HL-60/S4 treated with retinoic acid at 250 ng/mL for 4 days and 3 days (cell line): ENCODE measurements around the gene NF1.
"Not testable (repeated sequence)": the region's sequence is repeated elsewhere in the genome, so short reads cannot be mapped to it uniquely, and the experiment has no call there.

Source experiments
- in situ Hi-C: fragments of 300-500 bp; cut with MboI; formaldehyde crosslinking; loops from 2 replicates; pipeline ENCODE4 v1.7.0; 2022; ENCODE audit warnings: low sequenced_read_pairs

The NF1 gene

DNA sequence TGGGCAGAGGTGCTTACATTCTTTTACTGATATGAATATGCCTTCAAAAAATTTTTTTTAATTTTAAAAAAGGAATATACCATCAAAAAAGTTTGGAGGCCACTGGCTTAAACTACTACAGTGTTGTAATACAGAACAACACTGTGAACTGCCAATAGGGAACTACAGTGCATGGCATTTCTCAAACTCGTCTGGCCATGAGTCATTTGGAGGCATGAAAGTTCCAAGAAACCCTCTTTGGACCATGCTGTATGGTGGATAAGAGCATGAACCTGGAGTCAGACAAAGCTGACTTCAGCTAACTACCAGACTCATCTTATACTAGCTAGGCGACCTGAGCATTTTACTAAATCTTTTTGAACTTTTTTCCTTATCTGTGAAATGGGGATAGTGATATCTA lies 9.2 kb upstream of the NF1 start:
- in situ Hi-C loops = no loop called here

DNA sequence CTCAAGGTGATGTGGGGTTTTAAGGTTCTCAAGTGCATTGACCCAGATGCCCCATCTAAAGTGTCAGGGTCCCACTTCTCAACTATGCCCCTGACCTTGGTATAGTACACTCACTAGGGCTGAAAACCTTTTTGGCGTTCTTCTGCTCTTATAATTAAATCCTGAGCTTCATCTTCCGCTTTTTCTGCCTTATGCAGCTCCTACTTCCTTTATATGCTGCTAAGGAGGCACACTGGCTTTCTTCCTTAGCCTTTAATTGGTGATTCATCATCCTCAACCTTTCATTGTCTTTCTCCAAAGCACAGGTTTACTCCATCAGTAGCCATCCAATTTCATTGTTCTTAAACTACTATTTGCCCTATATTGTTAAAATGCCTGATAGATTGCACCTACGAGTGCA lies 5.3 kb upstream of the NF1 start:
- in situ Hi-C loops = no loop called here

DNA sequence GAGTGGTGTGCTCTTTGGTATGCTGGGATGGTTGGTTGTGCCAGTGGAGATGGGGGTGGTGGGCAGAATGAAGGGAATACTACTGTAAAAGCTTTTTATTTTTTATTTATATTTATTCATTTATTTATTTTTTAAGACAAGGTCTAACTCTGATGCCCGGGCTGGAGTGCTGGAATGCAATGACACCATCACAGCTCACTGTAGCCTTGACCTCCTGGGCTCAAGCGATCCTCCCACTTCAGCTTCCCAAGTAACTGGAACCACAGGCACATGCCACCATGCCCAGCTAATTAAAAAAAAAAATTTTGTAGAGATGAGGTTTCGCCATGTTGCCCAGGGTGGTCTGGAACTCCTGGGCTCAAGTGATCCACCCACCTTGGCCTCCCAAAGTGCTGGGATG lies 4.1 kb upstream of the NF1 start:
- in situ Hi-C loops = not testable (repeated sequence)

DNA sequence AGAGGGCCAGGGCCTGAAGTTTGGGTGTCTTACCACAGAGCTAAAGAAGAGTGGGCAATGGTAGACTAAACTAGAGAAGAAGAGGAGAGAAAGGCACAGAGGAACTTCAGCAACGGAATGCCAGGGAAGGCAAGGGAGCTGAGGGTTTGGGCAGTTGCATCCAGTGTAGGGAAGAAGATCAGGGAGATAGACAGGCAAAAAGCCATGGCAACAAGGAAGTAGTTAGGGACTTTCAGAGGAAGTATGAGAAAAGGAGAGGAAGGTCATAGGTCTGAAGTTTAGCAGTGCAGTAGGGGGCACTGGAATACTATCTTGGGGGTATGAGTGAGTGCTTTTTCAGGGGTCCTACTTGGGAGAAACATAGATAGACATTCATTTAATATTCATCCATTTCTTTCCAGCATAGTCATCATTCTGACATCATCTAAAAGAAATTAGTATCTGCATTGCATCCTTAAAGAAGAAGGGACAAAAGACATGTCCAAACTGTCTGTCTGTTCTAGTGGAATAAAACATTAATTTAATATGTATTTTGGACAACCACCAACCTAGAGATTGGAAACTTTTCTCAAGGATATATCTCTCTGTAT lies 2.2 kb upstream of the NF1 start:
- in situ Hi-C loops = no loop called here

DNA sequence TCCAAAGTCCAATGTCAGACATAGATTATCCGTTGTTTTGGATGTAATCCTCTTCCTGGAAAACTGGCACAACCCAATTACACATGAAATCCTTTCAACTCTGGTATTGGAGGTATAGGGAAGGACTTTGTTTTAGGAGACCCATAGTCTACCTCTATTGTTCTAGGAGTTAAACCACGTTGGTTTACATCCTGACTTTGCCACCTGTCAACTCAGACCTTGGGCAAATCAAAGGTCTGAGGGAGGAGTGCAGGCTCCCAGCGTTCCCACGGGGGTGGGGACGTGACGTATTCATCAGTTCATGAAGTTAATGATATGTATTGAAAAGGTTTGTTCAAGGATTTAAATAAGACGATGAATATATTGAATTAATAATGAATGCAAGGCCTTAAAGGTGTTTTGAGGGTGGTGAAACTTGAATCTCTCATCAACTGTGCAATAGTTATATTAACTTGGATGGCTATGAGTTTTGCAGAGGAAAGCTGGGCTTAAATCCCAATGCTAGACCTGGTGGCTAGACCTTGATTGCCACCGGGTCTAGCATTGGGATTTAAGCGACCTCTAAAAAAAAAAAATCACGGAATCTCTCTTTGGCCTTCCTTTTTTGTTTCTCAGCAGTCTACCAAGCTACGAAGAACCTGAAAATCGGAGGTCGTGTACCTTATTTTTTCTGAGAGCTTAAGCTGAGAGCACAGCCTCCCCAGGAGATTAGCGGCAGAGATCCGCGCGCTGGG lies 744 bp upstream of the NF1 start:
- in situ Hi-C loops = no loop called here

DNA sequence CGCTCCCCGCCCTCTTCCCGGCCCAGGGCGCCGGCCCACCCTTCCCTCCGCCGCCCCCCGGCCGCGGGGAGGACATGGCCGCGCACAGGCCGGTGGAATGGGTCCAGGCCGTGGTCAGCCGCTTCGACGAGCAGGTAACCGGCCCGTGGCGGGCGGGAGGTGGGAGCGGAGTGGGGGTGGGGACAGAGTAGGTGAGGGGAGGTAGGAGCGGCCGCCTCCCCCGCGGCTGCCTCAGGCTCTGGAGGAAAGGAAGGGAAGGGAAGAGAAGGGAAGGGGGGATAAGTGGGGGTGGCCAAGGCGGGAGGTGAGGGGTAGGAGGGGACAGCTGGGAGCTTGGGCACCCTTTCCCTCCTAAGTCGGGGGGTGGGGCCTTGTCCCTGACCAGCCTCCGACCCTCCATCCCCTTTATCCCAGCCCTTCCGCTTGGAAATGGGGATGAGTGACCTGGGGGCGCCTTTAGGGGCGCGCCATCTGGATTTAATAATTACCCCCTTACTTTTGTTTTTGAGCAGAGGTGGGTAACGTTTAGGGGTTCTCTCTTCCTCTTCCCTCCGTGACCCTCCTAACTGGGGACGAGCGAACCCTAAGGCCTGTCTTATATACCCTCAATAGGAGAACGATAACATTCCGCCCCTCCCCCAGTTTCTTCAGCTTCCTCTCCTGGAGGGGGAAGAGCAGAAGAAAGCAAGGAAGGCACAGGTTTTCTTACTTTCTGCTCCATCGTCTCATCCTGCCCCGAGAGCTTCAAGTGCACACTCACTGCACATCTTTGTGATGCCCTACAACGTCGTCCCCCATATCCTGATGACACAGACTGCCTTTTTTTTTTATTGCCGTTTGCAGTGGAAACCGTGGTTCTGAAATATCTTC lies 694 bp downstream of the NF1 start:
- in situ Hi-C loops = no loop called here

DNA sequence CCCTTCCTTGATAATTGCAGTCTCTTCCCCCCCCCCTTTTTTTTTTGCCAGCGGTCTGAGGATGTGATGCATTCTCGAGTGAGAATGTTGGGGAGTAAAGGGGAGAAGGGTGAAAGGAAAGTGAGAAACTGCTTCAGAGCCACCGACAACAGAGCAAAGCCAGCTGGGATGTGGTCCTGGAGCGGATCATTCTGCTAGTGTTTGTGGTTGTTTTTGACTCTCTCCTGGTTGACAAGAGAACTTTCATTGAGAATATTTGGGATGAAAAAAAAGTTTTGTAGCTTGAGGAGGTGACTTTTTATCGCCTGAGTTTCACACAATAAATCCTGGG lies 1.3 kb downstream of the NF1 start:
- in situ Hi-C loops = no loop called here

DNA sequence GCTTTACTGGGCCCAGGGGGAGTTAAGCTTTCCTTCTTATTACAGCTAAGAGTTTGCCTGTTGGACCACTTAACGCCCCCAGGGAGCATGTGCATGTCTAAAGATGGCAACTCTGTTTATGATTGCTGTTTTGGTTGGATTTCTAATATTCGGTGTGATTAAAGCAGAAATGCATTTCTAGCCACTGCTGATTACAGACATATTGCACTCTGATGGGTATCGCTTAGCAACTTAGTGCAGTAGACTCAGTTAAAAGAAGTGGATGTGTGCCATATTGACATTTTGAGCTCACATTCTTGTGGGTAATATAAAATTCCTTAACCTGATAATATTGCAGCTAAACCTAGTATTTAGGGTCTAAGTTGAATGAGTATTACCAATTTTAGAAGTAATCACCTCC lies 4.2 kb downstream of the NF1 start:
- in situ Hi-C loops = no loop called here

DNA sequence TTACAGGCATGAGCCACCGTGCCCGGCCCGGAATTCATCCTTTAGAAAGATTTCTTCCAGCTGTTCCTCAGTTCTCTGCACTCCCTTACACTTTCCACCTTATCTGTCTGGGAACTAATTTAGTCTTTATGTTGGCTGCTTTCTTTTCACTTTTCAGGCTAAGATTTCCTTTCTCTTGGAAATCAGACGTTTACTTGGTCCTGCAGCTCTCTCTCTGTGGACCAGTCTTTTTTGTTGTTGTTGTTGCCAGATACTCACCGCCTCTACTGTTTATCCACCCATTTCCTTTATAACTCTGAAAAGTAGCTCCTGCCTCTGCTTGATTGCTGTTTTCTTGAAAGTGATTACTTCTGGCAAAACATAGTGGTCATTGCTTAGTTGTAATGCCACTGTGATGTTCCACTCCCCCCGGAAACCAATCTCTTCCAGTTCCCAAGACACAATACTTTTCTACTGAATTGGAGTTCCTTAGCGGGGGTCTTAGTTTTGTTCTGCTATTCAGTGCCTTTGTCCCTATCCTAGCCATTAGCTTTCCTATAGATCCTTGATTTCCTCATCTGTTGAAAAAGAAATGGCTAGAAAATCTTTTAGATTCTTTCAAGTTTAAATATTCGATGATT lies 6.2 kb downstream of the NF1 start:
- in situ Hi-C loops = no loop called here

DNA sequence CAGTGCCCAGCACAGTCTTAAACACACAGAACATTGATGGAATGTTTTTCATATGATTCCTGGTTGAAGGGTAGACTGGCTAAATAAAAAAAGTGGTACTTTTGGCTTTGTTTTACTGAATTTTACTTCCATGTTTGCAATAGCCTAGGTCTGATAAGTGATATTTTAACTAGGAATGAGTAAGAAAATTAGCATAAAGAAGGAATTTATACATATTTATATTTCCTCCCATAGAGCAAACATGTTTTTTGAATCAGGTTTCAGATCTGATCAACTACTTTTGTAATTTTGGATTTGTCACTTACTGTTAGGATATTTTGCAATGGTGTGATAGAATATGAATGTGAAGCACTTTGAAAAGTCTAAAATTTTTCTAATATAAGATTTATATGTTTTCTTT lies 7.2 kb downstream of the NF1 start:
- in situ Hi-C loops = no loop called here

DNA sequence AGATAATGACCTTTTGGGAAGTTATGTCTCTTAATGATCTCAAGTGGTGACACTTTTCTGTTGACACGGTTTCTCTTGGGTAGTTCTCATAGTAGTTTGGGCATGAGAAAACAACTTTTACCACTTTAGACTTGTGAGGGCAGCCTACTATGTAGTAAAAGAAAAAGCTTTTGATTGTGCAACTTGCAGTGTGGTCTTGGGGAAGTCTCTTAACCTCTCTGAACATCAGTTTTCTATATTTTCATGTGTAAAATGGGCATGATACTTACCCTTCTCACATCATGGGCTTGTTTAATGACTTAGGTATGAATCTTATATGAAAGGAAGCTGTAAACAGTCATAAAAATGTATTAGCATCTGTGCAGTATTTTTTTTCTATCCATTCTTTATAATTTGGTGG lies 11.2 kb downstream of the NF1 start:
- in situ Hi-C loops = no loop called here

DNA sequence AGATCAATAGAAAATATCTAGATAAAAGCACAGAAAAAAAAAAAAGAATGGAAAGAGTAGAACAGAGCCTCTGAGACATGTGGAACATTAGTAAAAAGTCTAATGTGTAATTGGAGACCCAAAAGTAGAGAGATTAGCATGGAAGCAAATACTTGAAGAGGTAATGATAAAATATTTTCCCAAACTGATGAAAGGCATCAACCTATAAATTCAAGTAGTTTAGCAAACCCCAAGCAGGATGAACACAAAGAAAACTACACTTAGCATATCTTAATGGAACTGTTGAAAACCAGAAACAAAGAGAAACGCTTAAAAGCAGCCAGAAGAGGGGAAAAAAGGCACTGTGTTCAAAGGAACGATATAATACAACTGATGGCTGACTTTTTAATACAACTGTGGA lies 16.4 kb downstream of the NF1 start:
- in situ Hi-C loops = no loop called here

DNA sequence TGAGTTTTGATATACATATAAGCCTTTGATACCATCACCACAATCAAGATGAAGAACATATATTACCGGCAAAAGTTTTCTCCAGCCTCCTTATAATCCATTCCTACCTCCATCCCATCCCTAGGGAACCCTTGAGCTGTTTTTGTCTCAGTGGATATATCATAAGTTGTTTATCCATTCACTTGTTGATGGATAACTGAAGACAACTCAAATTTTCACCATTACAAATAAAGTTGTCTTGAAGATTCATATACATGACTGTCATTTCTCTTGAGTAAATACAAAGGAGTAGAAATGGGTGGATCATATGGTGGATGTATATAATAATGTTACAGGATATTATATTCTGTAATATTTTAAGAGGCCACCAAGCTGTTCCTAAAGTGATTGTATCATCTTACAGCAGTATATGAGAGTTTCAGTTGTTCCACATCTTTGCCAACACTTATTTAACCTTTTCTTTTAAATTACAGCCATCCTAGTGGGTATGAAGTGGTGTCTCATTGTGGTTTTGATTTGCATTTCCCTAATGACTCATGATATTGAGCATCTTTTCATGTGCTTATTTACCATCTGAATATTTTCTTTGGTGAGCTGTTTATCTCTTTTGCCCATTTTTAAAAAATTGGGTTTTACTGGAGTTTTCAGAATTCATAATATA lies 17.4 kb downstream of the NF1 start:
- in situ Hi-C loops = no loop called here

DNA sequence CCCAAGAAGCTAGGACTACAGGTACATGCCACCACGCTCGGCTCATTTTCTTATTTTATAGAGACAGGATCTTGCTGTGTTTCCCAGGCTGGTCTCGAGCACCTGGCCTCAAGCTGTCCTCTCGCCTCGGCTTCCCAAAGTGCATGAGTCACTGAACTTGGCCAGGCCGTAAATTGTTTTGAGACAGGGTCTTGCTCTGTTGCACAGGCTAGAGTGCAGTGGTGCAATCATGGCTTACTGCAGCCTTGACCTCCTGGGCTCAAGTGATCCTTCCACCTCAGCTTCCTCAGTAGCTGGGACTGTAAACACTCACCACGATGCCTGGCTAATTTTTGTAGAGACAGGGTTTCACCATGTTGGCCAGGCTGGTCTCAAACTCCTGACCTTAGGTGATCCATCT lies 18.6 kb downstream of the NF1 start:
- in situ Hi-C loops = not testable (repeated sequence)

DNA sequence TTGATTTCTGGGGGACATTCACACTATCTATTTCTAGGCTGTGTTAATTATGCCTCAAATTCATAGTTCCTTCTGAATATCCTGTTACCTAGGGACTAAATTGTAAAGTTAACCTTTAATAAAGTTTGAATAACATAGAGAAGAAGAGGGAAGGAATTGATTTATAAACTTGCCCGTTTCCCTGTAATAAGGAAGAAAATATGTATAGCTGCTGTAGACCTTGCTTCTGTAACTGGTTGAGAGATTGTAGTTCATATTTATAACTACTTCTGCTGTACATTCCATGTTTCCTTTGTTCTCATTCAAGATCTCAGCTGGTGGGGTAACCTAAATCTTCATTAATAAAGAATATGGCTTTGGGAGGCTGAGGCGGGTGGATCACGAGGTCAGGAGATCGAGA lies 19.2 kb downstream of the NF1 start:
- in situ Hi-C loops = no loop called here

DNA sequence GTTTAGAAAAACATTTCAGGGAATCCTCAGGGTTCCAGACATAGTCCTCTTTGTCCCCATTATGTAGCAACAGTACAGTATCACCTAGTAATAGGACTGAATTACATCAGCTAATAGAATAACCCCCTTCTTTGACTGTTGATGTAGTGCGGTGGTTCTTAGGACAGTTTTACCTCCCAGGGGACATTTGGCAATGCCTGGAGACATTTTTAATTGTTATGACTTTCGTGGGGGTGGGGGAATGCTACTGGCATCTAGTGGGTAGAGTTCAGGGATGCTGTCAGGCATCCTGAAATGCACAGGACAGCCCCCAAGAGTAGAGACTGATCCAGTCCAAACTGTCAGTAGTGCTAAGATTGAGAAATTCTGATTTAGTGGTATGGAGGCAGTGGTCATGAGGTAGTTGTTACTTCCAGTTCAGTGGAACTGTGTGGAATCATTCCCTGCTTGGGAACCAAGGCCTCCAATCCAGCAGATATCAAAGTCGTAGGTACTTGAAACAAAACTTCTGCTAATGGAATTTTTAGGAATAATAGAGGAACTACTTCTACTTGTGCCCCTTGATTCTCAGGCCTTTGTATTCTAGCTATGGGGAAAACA lies 20.3 kb downstream of the NF1 start:
- in situ Hi-C loops = no loop called here

DNA sequence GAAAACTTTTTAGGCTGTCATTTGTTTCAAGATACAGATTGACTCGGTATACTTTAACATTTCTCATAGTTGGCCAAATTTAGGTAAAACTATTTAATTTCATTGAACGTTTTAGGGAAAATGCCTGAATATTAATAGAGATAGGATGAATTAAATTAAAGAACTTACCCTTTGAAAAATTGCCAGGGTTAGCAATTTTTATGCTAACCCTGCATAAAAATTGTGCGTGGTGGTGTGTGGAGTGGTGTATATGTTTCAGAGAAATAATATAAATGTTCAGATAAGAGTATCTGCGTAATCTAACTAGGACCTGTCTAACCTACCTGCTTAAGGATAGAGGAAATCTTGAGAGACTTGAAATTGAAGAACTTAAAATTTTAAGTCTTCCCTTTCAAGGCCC lies 21.4 kb downstream of the NF1 start:
- in situ Hi-C loops = no loop called here

DNA sequence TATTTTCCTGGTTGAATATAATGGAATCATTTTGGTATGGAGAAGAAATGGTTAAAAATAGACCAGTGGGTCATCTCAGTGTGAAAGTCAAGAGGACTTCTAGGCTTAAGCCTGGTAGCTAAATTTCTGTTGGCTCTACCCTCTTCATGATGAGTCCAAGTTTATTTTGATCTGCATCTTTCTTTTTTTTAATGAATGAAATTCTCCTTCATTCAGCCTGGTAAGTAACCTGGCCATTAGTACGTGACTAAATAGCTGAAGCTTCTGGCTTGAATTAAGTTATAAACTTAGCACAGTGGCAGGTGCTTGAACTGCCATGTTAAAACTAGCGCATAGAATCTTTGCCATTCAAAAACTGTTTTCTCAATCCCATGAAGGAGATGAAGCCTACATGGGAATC lies 28.0 kb downstream of the NF1 start:
- in situ Hi-C loops = no loop called here

DNA sequence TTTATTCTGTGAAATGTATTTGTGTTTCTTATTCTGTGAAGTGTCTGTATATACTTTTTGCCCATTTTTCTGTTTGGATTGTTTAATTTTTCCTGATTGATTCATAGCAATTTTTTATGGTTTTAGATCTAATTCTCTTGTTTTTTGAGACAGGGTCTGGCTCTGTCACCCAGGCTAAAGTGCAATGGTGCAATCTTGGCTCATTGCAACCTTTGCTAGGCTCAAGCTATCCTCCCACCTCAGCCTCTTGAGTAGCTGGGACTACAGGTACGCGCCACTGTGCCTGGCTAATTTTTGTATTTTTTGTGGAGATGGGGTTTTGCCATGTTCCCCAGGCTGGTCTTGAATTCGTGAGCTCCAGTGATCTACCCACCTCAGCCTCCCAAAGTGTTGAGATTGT lies 31.5 kb downstream of the NF1 start:
- in situ Hi-C loops = no loop called here

DNA sequence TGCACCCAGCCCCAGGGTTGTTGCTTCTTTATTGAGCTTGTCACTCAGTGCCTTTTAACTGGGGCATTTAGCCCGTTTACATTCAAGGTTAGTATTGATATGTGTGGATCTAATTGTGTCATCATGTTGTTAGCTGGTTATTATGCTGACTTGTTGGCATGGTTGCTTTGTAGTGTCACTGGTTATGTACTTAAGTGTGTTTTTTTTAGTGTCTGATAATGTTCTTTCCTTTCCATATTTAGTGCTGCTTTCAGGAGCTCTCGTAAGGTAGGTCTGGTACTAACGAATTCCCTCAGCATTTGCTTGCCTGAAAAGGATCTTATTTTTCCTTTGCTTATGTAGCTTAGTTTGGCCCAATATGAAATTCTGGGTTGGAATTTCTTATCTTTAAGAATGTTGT lies 33.5 kb downstream of the NF1 start:
- in situ Hi-C loops = no loop called here
